Left lung (tissue), 10 donors: Measurements from ENCODE around the gene NAA30. TPM values are rescaled to one million over a fixed set of nuclear protein-coding genes. Genes with fewer than 3 reads are reported as not detected.

Experiments
- ATAC-seq: fragments of 200-7000 bp; cut with Tn5 transposase; one replicate; pipeline ENCODE4 v1.9.1; 2020; ENCODE audit warnings: moderate library complexity
- DNase-seq, 4 donors: peaks; one replicate each; pipeline ENCODE4 v3.0.0-alpha.2; 2013 to 2020
- H3K27ac ChIP-seq, 2 donors: fragments of 200-600 bp; sonication (generic) in 1 of 2; one replicate each; pipeline versions ENCODE4 v1.5.0 to v1.8.0; 2020 to 2021
- H3K27me3 ChIP-seq, 2 donors: fragments of 200-600 bp; sonication (generic) in 1 of 2; one replicate each; pipeline versions ENCODE4 v1.5.0 to v1.8.0; 2020 to 2021
- H3K36me3 ChIP-seq, 2 donors: fragments of 200-600 bp; sonication (generic) in 1 of 2; one replicate each; pipeline versions ENCODE4 v1.5.0 to v1.8.0; 2020 to 2021
- H3K4me1 ChIP-seq, 2 donors: fragments of 200-600 bp; one replicate each; pipeline ENCODE4 v1.8.0; 2021
- H3K4me3 ChIP-seq, 2 donors: fragments of 200-600 bp; sonication (generic) in 1 of 2; one replicate each; pipeline versions ENCODE4 v1.5.0 to v1.8.0; 2020 to 2021; ENCODE audit warnings: mild to moderate bottlenecking in 1 of 2
- H3K9me3 ChIP-seq, 2 donors: fragments of 200-600 bp; sonication (generic) in 1 of 2; one replicate each; pipeline versions ENCODE4 v1.5.0 to v1.8.0; 2020 to 2021
- CTCF ChIP-seq, 2 donors: fragments of 200-600 bp; sonication (generic) in 1 of 2; IDR thresholded peaks; one replicate each; pipeline versions ENCODE4 v1.5.0 to v1.8.0; 2021; ENCODE audit warnings: antibody characterized with exemption in 2 of 2
- intact Hi-C, 2 donors: fragments of 100-400 bp; cut with DNase I; formaldehyde crosslinking; loops; one replicate each; pipeline versions ENCODE4 v1.11.2 to v1.14.2; 2022
- polyA plus RNA-seq, 6 donors: library from polyadenylated mRNA; unstranded; fragments of 120-200 nt; gene quantifications; one replicate each; pipeline ENCODE4 v1.2.1, GENCODE V29; 2013; ENCODE audit not compliant: insufficient read length in 6 of 6
- total RNA-seq, 2 donors: library from RNA; stranded (reverse); fragmentation: NEBNext Ultra II Directional; extraction: Animal tissue kit (Norgen Biotek cat#: 25700); gene quantifications; one replicate each; pipeline ENCODE4 v1.2.1, GENCODE V29; 2021
- donor health status: DM: no; HTN: yes; CAD: no.
- donor health status: DM: no; HTN: no; CAD: no.

NAA30 gene
- total and polyA plus RNA-seq, 8 donors, result 12.3 to 25.7 (median 23.2) TPM

GRCh38 chr14:57371013-57371412 is 19.4 kb upstream of the NAA30 start:
- intact Hi-C loops, result no loop called here

GRCh38 chr14:57375156-57375555 is 15.2 kb upstream of the NAA30 start:
- H3K4me3 ChIP-seq, result no peak overlapping the region
- intact Hi-C loops, result no loop called here
- no peak for TF ChIP-seq CTCF (IDR thresholded peaks at IDR 0.05)

More at GRCh38 chr14:57371013-57371412, 19.4 kb upstream of the NAA30 start:
- Histone ChIP-seq H3K27ac (no peak overlapping the region), H3K4me1 (no peaks in the 10 kb centered on the region), H3K27me3 (peaks cover 4% of the 10 kb centered on the region in 2 donors), H3K36me3 (no peaks in the 10 kb centered on the region), H3K9me3 (peaks cover 0 to 4% of the 10 kb centered on the region in 2 donors), H3K4me3 (no peak overlapping the region)
- DNase-seq (no peak), ATAC-seq (no peak)
- TF ChIP-seq CTCF (IDR thresholded peaks at IDR 0.05), result no peak

GRCh38 chr14:57378661-57379060 is 11.7 kb upstream of the NAA30 start:
- H3K27me3 ChIP-seq, result peaks cover 1 to 4% of the 10 kb centered on the region in 2 donors
- no peak overlapping the region for H3K27ac ChIP-seq
- DNase-seq (no peak), ATAC-seq (no peak)
- H3K4me3 ChIP-seq, result no peak overlapping the region
- intact Hi-C loops, result no loop called here
- TF ChIP-seq CTCF (IDR thresholded peaks at IDR 0.05), result no peak
- H3K4me1 ChIP-seq, result peaks cover 0 to 3% of the 10 kb centered on the region in 2 donors
- H3K36me3 ChIP-seq, result no peaks in the 10 kb centered on the region
- H3K9me3 ChIP-seq, result no peaks in the 10 kb centered on the region

More at GRCh38 chr14:57375156-57375555, 15.2 kb upstream of the NAA30 start:
- Histone ChIP-seq H3K27me3 (peaks cover 0 to 4% of the 10 kb centered on the region in 2 donors), H3K9me3 (peaks cover 0 to 2% of the 10 kb centered on the region in 2 donors), H3K36me3 (no peaks in the 10 kb centered on the region), H3K4me1 (no peaks in the 10 kb centered on the region), H3K27ac (no peak overlapping the region)
- DNase-seq, result no peak
- no peak for ATAC-seq

GRCh38 chr14:57380935-57381334 is 9.5 kb upstream of the NAA30 start:
- DNase-seq (no peak), ATAC-seq (no peak)
- TF ChIP-seq CTCF (IDR thresholded peaks at IDR 0.05), result no peak
- Histone ChIP-seq H3K9me3 (no peaks in the 10 kb centered on the region), H3K27me3 (peaks cover 4 to 10% of the 10 kb centered on the region in 2 donors), H3K36me3 (no peaks in the 10 kb centered on the region), H3K4me1 (peaks cover 0 to 3% of the 10 kb centered on the region in 2 donors), H3K27ac (no peak overlapping the region), H3K4me3 (no peak overlapping the region)
- intact Hi-C loops, result no loop called here

- ATAC-seq (peak; percentile 38), DNase-seq (no peak)
- peaks cover 3 to 10% of the 10 kb centered on the region in 2 donors for H3K27me3 ChIP-seq
- intact Hi-C loops, result no loop called here
- no peaks in the 10 kb centered on the region for H3K36me3 ChIP-seq
- H3K27ac ChIP-seq, result no peak overlapping the region
- TF ChIP-seq CTCF (IDR thresholded peaks at IDR 0.05), result no peak
- no peak overlapping the region for H3K4me3 ChIP-seq
- H3K9me3 ChIP-seq, result no peaks in the 10 kb centered on the region
- peaks cover 0 to 3% of the 10 kb centered on the region in 2 donors for H3K4me1 ChIP-seq
Observed at GRCh38 chr14:57382283-57382682, 8.1 kb upstream of the NAA30 start.
